OCI-LY7 (cell line): Measurements from ENCODE around the gene IZUMO4. TPM values are rescaled to one million over a fixed set of nuclear protein-coding genes. Genes with fewer than 3 reads are reported as not detected.
"Not testable (repeated sequence)": the region's sequence is repeated elsewhere in the genome, so short reads cannot be mapped to it uniquely, and the experiment has no call there.

Source experiments
- BruUV-seq: library from RNA; stranded (reverse); fragments of 400-500 nt; replicated peaks from 2 replicates; lab custom pipeline; 2021; lab: Mats Ljungman, UMichigan
- CTCF ChIA-PET: fragments of 300-600 bp; sonication (Branson Sonifier 250); formaldehyde crosslinking; loops from one replicate; lab custom pipeline; 2022; ENCODE audit warnings: antibody characterized with exemption; ENCODE audit not compliant: unreplicated experiment; lab: Charles Lee
- POLR2A ChIA-PET: fragments of 300-600 bp; sonication (Branson Sonifier 250); formaldehyde crosslinking; loops from one replicate; lab custom pipeline; 2022; ENCODE audit warnings: antibody characterized with exemption; lab: Charles Lee
- DNase-seq: peaks from one replicate; pipeline ENCODE4 v3.0.0-alpha.2; 2015; ENCODE audit warnings: low spot score
- H2AFZ ChIP-seq: fragments of 200-600 bp; sonication (generic), shearing (Covaris generic); 2 replicates; pipeline ENCODE4 v1.6.1; 2014; ENCODE audit warnings: mild to moderate bottlenecking, antibody characterized with exemption, low read length, moderate library complexity
- H3K27ac ChIP-seq: fragments of 200-600 bp; sonication (generic); 2 replicates; pipeline ENCODE4 v1.5.1; 2014; ENCODE audit warnings: mixed run types, low read depth, mild to moderate bottlenecking, moderate library complexity, low read length, inconsistent platforms; ENCODE audit not compliant: poor library complexity, severe bottlenecking
- H3K36me3 ChIP-seq: fragments of 200-600 bp; sonication (generic); 2 replicates; pipeline ENCODE4 v1.6.1; 2014; ENCODE audit warnings: mild to moderate bottlenecking, antibody characterized with exemption, low read length, moderate library complexity, mixed read lengths; ENCODE audit not compliant: insufficient read depth
- H3K4me1 ChIP-seq: fragments of 200-600 bp; sonication (generic); 2 replicates; pipeline ENCODE4 v1.5.1; 2014; ENCODE audit warnings: mild to moderate bottlenecking, low read length; ENCODE audit not compliant: insufficient read depth, poor library complexity, severe bottlenecking
- H3K4me2 ChIP-seq: fragments of 200-600 bp; sonication (generic); 2 replicates; pipeline ENCODE4 v1.6.1; 2014; ENCODE audit warnings: mild to moderate bottlenecking, low read length
- H3K4me3 ChIP-seq: fragments of 200-600 bp; sonication (generic); 2 replicates; pipeline ENCODE4 v1.5.1; 2014; ENCODE audit warnings: mild to moderate bottlenecking, low read depth, low read length; ENCODE audit not compliant: poor library complexity, severe bottlenecking
- H3K79me2 ChIP-seq: fragments of 200-600 bp; sonication (generic); 2 replicates; pipeline ENCODE4 v1.6.1; 2016; ENCODE audit warnings: low read depth, mild to moderate bottlenecking, low read length, moderate library complexity, mixed read lengths; ENCODE audit not compliant: insufficient read depth
- H3K9me2 ChIP-seq: fragments of 200-600 bp; sonication (generic); 2 replicates; pipeline ENCODE4 v1.6.1; 2016; ENCODE audit warnings: mild to moderate bottlenecking, low read length, mixed read lengths; ENCODE audit not compliant: insufficient read depth
- H3K9me3 ChIP-seq: fragments of 200-600 bp; sonication (generic); 2 replicates; pipeline ENCODE4 v1.6.1; 2014; ENCODE audit warnings: mild to moderate bottlenecking, mixed run types, low read length, mixed read lengths
- H4K20me1 ChIP-seq: fragments of 200-600 bp; sonication (generic); 2 replicates; pipeline ENCODE4 v1.6.1; 2014; ENCODE audit warnings: mild to moderate bottlenecking, antibody characterized with exemption, low read length, moderate library complexity, mixed read lengths; ENCODE audit not compliant: insufficient read depth
- EZH2phosphoT487 ChIP-seq: fragments of 200-600 bp; sonication (generic); IDR thresholded peaks from 2 replicates; pipeline ENCODE4 v1.6.1; 2018; ENCODE audit warnings: low read depth, borderline replicate concordance, mild to moderate bottlenecking, mixed run types, antibody characterized with exemption, low read length, moderate library complexity, mixed read lengths
- intact Hi-C: fragments of 100-400 bp; cut with micrococcal nuclease; formaldehyde crosslinking; loops from one replicate; pipeline ENCODE4 v1.10.0; 2022; ENCODE audit not compliant: unreplicated experiment
- total RNA-seq, 2 experiments: library from RNA; depleted of rRNA in 1 of 2; stranded (reverse); fragments of >200 nt in 1 of 2; shearing (Covaris generic) in 1 of 2; gene quantifications; 2 replicates each; pipeline ENCODE4 v1.2.3, GENCODE V29; 2014 to 2022
- TF ChIP-seq, protein P1 (sequence below): fragments of 200-600 bp; sonication (generic); conservative IDR thresholded peaks from 2 replicates; pipeline ENCODE4 v1.5.1; 2014; ENCODE audit warnings: mild to moderate bottlenecking, antibody characterized with exemption, low read length, moderate library complexity, mixed read lengths

The IZUMO4 gene
- total RNA-seq, 2 experiments from 2014 or later, result 7.3 to 12.9 TPM

DNA sequence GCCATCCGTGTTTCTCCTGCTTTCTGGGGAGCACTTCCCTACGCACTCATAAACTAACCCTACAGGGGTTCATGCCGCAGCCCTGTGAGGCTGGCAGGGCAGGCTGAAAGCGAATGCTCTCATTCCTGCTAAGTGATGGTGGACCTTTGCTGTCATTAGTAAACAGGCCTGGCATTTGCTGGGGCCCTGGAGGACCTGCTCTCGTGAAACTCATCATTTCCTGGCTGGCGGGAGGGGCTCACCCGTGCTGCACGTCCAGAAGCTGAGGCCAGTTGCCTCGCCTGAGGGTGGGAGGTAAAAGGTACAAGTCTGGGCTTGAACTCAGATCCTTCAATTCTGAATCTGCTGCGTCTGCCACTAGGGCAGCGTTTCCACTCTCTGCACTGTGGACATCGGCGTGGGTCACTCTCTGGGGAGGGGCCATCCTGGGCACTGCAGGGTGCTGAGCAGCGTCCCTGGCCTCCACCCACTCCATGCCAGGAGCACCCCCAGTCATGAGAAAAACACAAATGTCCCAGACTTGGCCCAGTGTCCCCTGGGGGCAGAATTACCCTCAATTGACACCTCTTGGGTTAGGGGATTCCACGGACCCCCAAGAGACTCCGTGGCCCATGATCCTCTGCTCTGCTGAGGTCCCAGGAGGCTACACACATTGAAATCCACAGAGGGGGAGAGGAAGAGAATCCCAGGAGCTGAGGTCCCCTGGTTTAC lies 7.6 kb upstream of the IZUMO4 start:
- TF ChIP-seq, protein P1, sequence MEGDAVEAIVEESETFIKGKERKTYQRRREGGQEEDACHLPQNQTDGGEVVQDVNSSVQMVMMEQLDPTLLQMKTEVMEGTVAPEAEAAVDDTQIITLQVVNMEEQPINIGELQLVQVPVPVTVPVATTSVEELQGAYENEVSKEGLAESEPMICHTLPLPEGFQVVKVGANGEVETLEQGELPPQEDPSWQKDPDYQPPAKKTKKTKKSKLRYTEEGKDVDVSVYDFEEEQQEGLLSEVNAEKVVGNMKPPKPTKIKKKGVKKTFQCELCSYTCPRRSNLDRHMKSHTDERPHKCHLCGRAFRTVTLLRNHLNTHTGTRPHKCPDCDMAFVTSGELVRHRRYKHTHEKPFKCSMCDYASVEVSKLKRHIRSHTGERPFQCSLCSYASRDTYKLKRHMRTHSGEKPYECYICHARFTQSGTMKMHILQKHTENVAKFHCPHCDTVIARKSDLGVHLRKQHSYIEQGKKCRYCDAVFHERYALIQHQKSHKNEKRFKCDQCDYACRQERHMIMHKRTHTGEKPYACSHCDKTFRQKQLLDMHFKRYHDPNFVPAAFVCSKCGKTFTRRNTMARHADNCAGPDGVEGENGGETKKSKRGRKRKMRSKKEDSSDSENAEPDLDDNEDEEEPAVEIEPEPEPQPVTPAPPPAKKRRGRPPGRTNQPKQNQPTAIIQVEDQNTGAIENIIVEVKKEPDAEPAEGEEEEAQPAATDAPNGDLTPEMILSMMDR, result 0 out of 2 replicates have a peak, but pooled peaks have one; percentile 17
- TF ChIP-seq EZH2phosphoT487, result no peak
- no peaks in the 10 kb centered on the region for H4K20me1 ChIP-seq
- ChIA-PET CTCF (no interaction called here), POLR2A (interaction anchor here (0.5 kb wide), 1 partner anchor 882 kb away, joined by 3 read pairs; no protein-coding TSS in a partner anchor)
- intact Hi-C loops, result loop anchor here (5.0 to 10.0 kb wide), 2 partner anchors 184 to 422 kb away; partner anchors contain the start of genes ADAT3 and SCAMP4
- H3K27ac ChIP-seq, result peak overlapping the region; percentile 94
- peak overlapping the region; percentile 62 for H3K4me3 ChIP-seq
- peaks cover 30% of the 10 kb centered on the region for H3K79me2 ChIP-seq
- no peak overlapping the region for H2AFZ ChIP-seq
- H3K9me3 ChIP-seq, result no peaks in the 10 kb centered on the region
- no TSS peak for BruUV-seq
- DNase-seq, result peak; percentile 65
- H3K4me1 ChIP-seq, result peaks cover 87% of the 10 kb centered on the region
- H3K36me3 ChIP-seq, result peaks cover 17% of the 10 kb centered on the region
- peak overlapping the region; percentile 97 for H3K4me2 ChIP-seq
- H3K9me2 ChIP-seq, result no peaks in the 10 kb centered on the region

DNA sequence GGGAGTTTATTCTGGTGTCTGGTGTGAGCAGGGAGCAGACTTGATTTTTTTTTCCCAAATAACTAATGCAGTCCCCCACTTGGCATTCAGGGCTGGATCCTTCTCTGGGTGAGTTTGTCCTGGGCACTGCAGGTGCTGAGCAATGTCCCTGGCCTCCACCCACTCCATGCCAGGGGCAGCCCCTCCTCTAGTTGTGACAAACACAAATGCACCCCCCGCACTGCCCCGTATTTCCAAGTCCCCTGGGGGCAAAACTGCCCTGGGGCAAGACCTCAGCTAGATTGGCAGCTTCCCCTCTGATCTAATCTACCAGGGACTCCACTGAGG lies 7.0 kb upstream of the IZUMO4 start:
- Histone ChIP-seq H3K4me1 (peaks cover 86% of the 10 kb centered on the region), H3K4me2 (peak overlapping the region; percentile 97), H4K20me1 (no peaks in the 10 kb centered on the region), H3K79me2 (peaks cover 30% of the 10 kb centered on the region), H3K9me3 (no peaks in the 10 kb centered on the region), H2AFZ (no peak overlapping the region), H3K27ac (peak overlapping the region; percentile 94), H3K4me3 (peak overlapping the region; percentile 62), H3K36me3 (peaks cover 17% of the 10 kb centered on the region), H3K9me2 (no peaks in the 10 kb centered on the region)
- intact Hi-C loops, result loop anchor here (5.0 to 10.0 kb wide), 3 partner anchors 185 to 535 kb away; partner anchors contain the start of genes ADAT3 and SCAMP4
- TF ChIP-seq, protein P1, result no peak
- TF ChIP-seq EZH2phosphoT487, result no peak
- ChIA-PET CTCF (interaction anchor here (0.5 kb wide), 1 partner anchor 157 kb away, joined by 4 read pairs; no protein-coding TSS in a partner anchor), POLR2A (interaction anchor here (0.5 kb wide), 1 partner anchor 881 kb away, joined by 3 read pairs; no protein-coding TSS in a partner anchor)
- DNase-seq, result no peak
- BruUV-seq, result no TSS peak

DNA sequence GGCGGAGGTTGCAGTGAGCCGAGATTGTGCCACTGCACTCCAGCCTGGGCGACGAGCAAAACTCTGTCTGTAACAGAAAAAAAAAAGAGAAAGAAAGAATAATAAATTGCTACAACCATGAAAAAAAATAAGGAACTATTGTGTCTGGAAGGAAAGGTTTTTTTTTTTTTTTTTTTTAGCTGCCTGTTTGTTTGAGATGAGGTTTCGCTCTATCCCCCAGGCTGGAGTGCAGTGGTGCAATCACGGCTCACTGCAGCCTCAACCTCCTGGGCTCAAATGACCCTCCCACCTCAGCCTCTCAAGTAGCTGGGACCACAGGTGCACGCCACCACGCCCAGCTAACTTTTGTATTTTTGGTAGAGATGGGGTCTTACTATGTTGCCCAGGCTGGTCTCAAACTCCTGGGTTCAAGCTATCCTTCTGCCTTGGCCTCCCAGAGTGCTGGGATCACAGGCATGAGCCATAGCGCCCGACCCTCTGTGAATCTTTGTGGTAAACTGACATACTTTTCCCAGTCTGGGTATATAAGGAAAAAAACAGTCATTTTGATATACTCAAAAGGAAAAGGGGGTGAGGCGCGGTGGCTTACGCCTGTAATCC lies 4.7 kb upstream of the IZUMO4 start:
- H2AFZ ChIP-seq, CTCF ChIA-PET, H3K9me3 ChIP-seq, DNase-seq, H3K9me2 ChIP-seq, H4K20me1 ChIP-seq, BruUV-seq: not testable (repeated sequence)
- Histone ChIP-seq H3K79me2 (peaks cover 38% of the 10 kb centered on the region), H3K27ac (peak overlapping the region; percentile 94), H3K4me1 (peaks cover 72% of the 10 kb centered on the region), H3K4me3 (peak overlapping the region; percentile 62), H3K36me3 (peaks cover 17% of the 10 kb centered on the region), H3K4me2 (peak overlapping the region; percentile 97)
- POLR2A ChIA-PET, result interaction anchor here (0.8 to 2.0 kb wide), 4 partner anchors 8 to 60 kb away, joined by 3 to 8 read pairs (median 3); no protein-coding TSS in a partner anchor
- intact Hi-C loops, result loop anchor here (10.0 kb wide), 1 partner anchor 533 kb away; no protein-coding TSS in a partner anchor
